HG03039 (cell line): ENCODE results near the gene NUP88.
A peak's percentile ranks its signal among the peaks of the same experiment; 100 is the strongest.

Source experiments
- ATAC-seq: cut with Tn5 transposase; IDR thresholded peaks from one replicate; pipeline ENCODE4 v1.9.1; 2021; ENCODE audit warnings: mild to moderate bottlenecking, moderate library complexity; ENCODE audit not compliant: unreplicated experiment

The NUP88 gene

DNA sequence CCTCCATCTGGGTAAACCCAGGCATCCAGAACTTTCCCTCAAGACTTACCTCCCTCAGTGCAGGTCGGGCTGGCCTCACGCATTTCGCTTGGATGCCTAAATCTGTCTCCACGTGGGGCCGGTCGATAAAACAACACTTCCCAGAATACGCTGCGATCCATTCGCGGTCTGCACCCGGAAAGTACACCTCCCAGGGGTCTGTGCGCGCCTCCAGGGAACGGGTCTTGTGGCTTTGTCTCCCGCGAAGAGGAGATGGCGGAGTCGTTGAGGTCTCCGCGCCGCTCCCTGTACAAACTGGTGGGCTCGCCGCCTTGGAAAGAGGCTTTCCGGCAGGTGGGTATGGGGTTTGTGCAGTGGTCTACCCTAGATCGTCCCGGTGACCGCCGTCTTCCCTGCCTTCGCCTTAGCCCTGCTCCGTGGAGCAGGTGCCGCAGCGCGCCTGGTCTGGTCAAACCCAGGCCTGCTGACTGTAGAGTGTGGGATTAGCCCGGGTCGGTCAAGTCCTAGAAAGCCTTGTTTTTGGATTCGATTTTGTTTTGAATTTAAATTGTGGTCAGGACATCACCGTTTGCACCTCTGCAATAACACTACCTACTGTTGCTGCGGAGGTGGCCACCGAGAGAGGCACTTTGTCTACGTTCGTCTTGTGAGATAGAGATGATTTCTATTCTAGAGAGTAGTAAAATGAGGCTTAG is 644 bp upstream of the NUP88 start, which contains the start of gene RPAIN:
Gene RPAIN (plus strand): TSS at position 224 of the 695 bp plus-strand sequence. CDS start 29 bp downstream, at position 253.
- peak; percentile 44 for ATAC-seq

DNA sequence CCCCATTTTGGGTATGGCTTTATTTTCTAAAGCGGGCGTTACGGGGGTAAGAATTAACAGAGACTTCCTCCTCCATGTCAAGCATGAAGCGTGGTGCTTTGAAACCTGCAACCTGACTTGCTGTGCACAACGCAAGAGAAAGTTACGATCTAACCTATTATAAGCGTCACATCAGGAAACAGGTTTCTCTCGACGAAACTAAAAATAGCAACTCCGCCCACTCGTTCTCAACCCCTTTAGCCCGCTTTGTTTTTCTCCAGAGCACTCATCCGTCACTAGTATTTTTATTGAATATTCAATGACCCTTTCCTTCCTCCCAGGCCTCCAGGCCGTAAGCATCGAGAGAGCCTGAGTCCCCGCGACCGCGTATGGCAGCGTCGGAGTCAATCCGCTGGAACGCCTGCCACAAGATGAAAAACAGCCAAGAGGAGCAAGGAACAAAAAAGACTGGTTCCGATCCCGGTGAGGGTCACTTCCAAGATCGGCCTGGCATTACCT is 555 bp downstream of the NUP88 start:
- ATAC-seq: peak; percentile 25

DNA sequence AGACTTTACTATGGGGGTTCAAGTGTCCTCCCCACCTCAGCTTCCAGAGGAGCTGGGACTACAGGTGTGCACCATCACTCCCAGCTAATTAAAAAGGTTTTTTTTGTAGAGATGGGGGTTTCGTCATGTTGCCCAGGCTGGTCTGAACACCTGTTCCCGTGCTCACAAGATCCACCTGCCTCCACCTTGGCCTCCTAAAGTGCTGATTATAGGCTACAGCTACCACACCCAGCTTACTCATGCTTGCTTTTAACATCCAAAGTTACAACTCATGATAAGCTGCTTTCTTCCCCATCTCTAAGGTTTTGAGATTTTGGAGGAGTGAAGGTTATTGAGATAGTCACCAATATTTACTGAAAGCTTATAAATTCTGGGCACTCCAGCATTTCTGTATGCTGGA is 2.6 kb downstream of the NUP88 start:
- ATAC-seq: no peak

DNA sequence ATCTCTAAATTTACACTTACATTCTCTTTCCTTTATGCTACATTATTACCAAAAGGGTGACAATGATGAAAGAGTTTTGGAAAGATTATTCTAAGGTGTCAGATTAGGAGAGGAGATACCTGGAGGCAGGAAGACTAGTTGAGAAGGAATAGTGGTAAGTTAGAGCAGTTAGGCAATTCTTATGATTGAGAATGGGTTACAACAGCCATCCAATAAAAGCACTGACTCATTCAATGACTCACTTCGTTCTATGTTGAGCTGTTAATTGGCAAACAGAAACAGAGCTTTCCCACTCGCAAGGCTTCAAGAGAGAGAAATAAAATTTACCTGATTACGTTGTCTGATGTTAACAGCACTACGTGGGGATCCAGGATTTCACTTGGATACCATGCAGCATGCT is 5.8 kb downstream of the NUP88 start:
- no peak for ATAC-seq

DNA sequence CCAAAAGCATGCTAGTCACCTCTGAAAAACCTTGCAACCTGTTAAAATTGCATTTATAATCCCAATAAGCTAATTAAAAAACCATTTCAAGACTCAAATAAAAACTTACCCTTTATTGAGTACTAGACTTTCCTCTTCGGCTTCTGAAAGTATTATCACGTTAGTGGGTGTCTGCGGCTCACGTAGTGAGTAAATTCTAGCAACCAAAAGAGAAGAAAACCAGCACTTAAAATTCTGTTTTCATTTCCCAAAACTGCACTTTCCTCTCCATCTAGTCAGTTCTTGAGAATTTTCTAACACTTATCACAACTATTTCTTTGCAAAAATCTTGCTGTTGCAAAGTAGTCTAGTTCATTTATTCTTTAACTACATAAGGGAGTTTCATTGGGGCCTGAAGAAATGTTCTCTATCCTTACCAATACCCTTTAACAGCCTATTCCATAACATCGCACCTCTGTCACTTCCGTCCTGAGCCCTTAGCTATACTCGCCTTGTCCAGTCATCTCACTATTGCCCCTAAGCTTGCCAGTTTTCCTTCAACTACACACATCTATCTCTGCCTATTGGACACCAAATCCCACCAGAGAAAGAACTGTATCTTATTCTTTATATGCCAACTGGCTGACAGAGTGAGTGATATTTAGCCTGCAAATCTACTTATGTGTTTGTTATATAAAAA is 8.7 kb downstream of the NUP88 start:
- no peak for ATAC-seq

DNA sequence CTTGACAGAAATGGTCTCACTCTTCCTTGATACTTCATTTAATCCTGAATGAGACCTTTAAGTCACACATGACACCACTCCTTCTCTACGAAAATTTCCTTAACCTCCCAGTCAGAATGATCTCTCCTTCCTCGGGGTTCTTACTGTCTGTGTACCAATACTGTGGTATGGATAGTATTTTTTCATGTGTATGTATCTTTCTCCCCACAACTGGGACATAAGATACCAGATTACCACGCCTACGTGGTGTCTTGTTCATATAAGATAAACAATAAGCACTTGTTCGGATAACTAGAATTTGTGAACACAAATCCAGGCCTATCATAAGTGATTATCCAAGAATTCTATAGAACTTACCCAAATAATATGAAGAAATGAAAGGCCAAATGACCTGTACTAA is 11.3 kb downstream of the NUP88 start:
- ATAC-seq: no peak

DNA sequence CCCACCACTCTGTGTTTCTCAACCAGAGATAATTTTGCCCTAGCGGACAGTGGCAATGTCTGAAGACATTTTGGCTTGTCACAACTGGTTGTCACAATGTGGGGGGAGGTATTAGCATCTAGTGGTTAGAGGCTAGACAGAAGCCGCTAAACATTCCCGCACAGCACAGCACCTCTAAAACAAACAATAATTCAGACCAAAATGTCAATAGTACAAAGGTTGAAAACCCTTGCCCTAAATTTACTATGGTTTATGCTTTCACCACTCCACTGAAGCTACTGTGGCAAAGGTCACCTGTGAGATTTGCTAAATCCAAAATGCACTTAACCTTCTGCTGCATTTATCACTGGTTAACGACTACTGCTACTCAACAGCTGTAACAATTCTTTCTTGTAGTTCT is 14.1 kb downstream of the NUP88 start:
- ATAC-seq: no peak

DNA sequence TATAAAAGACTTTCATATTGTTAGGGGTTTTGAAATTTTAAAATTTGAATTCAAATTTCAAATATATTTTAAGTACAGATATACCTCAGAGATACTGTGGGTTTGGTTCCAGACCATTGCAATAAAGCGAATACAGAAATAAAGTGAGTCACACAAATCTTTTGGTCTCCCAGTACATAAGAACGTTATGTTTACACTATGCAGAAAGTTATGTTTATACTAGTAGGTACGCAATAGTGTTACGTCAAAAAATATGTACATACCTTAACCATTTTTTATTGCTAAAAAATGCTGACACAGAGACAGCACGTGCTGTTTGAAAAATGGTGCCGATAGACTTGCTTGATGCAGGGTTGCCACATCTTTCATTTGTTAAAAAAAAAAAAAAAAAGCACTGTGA is 19.7 kb downstream of the NUP88 start:
- ATAC-seq: no peak

DNA sequence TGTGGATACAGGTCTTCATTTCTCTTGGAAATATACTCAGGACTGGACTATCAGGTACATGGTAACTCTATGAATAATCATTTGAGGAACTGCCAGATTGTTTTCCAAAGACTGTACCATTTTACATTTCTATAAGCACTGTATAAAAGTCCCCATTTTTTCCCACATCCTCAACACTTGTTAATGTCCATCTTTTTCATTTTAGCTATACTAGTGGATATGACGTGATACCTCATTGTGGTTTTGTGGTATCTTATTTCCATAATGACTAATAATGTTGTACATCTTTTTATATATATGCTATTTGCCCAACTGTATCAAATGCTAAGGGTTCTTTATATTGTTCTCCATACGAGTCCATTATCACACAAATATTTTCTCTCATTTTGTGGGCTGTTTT is 22.9 kb downstream of the NUP88 start:
- no peak for ATAC-seq

DNA sequence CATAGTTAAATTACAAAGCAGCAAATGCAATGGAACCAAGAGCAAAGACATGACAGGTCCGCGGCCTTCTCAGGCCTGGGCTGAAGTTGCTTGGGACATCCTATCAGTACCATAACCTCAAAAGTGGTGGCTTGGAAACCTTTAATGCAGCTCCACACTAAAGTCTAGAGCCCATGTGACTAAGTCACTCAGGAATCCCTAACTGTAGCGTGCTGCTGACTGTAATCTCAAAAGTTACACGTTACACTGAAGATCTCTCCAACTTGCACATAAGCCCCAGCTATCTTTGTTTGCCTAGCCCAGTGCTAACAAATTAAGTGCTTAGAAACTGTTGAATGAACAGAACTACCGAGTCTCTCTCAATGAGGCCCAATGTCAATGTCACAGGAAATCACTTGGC is 27.8 kb downstream of the NUP88 start:
- ATAC-seq: no peak

DNA sequence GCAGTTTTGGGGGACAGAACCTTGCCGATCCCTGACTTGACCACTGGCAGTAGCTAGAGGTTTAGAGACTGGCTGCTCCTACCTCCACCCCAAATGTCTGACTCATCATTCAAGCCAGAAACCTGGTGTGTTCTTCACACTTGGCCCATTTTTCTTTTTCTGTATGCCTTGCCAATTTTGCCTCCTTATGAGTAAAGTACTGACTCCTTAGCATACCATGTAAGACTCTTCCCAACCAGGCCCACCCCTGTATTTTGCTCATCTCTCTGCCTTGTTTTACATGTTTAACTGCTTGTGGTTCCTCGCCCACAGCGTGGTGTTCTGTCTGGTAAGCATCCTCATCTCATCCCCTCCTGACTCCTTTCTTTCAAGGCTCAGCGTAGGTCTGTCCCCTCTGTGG is 37.9 kb downstream of the NUP88 start:
- ATAC-seq: no peak

DNA sequence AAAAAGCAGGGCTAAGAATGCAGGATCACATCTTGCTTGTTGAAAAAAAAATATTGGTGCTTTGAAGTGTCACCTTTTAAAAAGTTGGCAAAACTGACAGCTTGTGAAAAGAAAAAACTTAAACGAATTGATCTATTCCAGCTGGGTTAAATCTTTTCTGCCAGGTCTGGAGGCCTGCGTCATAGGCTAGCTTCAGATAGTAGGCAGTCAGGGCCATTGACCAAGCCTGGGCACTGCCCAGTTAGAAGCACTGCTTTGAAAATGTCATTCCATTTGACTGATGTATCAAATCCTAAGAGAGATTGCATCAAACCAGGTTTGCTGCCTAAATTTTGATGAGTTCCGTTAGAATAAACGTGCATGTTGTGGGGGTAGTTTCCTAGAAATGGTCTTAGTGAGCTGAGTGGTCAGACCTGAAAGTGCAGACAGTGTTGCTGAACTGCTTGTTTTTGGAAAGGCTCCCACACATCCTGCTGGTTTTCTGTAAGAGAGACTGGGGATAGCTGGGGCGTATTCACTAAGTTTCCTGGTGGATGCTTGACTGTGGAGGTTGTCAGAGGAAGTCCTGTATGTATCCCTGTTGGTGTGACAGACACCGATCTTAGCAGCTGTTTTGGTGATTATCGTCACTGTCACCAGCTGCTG is 38.8 kb downstream of the NUP88 start:
- ATAC-seq: no peak

DNA sequence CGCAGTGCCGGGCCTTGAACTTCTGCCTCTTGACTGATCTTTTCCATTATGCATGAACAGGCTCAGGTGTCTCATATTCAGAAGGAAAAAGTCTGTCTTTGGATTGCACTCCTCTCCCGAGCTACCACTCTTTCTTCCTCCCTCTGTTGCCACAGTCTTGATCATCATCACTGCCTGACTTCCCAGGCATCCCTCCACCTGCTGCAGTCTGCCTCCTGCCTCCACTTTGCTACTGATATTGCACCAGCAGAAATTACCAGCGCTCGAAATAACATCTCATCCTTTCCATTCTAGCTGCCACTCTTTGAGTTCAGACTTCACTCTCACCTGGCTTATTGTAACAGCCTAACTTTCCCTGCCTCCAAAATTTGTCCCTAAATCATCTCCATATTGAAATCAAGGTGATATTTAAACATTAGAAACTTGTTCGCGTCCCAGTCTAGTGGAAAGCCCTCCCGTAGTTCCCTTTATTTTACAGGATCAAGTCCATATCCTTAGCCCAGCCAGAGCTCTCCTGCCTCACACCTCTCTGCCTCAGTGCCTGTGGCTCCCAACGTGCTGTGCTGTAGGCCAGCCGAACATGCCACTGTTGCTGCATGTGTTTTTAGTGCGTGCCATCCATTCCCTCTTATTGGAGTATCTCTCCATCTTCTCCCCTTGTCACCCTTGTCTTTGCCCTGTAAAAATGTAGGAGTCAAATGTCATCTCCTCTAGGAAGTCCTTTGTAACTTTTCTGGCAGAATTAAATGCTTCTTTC is 39.9 kb downstream of the NUP88 start:
- no peak for ATAC-seq

DNA sequence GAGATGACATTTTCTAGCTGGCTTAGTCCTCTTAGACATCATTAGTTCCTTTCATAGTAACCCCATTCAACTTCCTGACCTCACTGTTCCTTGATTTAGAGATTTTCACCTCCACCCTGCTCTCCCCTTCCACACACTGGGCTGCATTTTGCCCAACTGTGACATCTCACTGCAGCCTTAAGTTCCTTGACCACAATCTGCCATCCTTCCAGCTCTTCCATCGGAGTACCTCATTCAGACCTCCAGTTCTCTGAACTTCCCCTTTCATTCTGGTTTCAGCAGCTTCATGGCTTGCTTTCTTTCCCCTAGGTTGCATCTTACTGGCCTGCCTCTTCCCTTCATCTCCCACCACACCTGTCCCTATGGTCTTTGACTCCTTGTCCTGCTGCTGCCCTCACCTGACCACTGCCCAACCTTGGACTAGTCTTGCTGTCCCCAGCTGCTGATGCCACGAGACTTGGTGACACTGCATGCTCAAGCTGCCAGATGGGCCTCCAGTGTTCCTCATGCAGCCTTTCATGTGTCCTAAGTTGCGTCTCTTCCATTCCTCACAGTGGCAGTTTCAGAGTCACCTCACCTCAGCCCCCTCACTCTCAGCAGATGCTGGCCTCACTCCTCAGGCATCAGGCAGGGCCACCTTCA is 40.8 kb downstream of the NUP88 start:
- no peak for ATAC-seq

DNA sequence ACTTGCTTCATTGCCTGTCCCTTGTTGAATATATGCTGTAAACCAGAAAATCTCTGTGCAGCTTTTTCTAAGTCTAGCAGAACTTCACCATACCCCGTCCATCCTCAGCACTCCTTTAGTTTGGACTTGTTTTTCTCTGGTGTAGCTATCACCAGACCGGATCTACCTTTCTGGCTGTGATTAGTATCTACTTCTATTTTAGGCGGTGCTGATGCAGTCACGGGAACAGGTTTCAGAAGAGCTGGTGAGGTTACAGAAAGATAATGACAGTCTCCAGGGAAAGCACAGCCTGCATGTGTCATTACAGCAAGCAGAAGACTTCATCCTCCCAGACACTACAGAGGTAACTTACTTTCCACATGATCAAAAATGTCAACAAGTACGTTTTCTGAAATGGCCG is 46.4 kb downstream of the NUP88 start:
- ATAC-seq: no peak

DNA sequence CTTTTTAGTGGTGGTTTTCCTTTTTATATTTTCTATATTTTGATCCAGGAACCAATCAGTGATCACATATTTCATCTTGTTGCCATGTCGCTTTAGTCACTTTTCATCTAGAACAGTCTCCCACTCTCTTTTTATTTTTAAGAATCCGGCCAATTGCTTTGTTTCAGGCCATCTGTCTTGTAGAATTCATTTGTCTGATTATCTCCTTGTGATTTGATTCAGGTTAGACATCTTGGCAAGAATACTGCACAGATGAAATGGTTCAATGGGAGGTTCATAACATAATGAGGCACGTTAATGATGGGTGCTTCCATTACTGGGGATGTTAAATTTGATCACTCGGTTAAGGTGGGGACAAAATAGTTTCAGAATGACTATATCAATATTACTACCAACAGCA is 49.1 kb downstream of the NUP88 start:
- no peak for ATAC-seq

DNA sequence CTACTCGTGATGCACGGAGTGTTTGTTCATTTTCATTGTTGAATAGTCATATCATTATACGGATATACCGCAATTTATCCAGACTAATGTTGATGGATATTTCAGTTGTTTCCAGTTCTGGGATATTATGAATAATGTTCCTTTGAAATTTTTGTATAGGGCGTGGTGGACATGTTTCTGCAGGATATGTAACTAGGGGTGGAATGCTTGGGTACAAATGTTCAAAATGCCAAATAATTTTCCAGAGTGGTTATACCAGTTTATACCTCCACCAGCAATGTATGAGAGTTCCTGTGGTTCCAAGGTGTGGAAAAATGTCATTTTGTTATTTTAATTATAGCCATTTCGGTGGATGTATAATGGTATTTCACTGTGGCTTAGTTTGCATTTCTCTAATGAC is 53.6 kb downstream of the NUP88 start:
- ATAC-seq: no peak

DNA sequence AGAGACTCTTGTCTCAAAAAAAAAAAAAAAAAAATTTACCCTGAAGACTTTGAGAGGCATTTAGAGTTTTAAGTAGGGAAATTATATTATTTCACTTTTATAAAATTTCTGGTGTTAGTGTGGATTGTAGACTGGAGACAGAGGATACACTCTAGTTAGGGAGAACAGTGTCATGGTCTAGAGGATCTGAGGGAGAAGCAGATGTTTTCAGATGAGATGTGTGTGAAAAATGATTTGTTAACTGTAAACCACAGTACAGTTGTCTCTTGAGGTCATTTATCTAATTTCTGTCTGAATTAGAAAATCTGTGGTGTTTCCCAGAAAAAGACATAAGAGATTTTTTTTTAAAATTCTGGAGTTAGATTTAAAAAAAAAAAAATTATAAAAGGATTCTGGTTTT is 54.8 kb downstream of the NUP88 start:
- ATAC-seq: no peak

DNA sequence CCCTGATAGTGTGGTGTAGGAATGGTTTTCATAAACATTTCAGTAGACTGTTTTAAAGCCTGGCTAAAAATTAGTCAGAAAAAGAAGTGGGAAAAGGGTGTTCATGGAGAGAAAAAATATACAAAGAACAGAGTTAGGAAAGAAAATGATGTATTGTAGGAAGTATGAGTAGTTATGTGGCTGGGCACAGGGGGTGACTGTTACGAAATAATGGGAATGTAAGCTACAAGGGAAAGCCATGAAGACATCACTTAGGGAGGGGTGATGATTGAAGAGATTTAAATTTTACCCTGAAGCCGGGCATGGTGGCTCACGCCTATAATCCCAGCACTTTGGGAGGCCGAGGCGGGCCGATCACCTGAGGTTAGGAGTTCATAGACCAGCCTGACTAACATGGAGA is 55.3 kb downstream of the NUP88 start:
- ATAC-seq: no peak

DNA sequence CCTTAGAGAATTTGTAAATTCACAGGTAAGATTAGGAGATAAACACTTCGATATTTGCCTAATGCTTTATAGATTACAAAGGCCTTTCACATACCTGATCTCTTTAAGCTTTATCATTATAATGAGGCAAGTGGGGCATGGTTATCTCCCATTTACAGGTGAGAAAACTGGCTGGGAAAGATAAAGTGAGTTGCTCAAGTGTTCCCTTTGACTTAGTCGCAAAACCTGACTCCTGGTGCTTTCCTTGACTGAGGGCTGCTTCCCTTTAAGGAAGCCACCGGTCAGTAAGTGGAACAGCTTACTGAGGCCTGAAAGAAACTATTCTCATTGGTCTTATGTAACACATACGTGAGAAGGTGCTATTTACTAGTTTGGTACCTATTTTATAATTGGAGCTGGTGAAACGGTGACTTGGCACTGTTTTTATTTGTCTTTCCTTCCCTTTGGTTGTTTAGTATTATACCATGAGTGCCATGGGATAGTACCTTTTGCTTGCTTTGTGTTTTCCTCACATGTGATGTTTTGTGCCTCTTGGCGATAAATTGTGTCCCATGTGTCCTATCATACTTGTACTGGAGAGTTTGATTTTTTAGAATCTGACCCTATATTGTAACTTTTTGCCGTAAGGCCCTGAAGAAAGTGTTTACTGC is 57.2 kb downstream of the NUP88 start:
- no peak for ATAC-seq
